Measurements from ENCODE around the gene GJE1.

DNA sequence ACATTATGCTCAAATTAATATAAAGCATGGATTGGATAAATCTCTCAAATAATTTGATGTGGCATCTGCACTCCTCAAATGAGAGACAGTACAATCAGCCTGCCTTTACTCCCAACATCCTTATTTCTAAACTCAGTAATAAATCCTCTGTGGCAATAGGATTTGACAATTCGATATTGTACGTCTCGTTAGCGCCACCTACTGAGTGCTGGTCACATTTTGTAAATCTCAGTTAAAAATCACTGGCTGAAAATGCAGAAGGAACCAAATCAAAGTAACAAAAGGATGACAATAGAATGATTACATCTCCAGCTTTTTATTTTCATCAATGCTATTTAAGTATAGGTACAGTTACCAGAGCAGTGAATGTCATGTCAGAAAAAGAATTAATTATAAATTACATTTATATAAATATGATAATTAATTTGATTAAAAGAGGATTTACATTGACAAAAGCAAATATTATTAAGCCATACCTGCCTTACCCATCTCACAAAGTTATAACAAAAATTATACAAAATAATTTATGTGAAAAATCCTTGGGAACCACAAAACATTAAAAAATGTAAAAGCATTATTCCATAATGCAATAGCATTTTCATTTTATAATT is 20.2 kb upstream of the GJE1 start:
- TF ChIP-seq EZH2 (IDR thresholded peaks at IDR 0.05; ENCODE audit: insufficient read depth, low read length): no peak
- TF ChIP-seq, protein P1, sequence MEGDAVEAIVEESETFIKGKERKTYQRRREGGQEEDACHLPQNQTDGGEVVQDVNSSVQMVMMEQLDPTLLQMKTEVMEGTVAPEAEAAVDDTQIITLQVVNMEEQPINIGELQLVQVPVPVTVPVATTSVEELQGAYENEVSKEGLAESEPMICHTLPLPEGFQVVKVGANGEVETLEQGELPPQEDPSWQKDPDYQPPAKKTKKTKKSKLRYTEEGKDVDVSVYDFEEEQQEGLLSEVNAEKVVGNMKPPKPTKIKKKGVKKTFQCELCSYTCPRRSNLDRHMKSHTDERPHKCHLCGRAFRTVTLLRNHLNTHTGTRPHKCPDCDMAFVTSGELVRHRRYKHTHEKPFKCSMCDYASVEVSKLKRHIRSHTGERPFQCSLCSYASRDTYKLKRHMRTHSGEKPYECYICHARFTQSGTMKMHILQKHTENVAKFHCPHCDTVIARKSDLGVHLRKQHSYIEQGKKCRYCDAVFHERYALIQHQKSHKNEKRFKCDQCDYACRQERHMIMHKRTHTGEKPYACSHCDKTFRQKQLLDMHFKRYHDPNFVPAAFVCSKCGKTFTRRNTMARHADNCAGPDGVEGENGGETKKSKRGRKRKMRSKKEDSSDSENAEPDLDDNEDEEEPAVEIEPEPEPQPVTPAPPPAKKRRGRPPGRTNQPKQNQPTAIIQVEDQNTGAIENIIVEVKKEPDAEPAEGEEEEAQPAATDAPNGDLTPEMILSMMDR (IDR thresholded peaks at IDR 0.05; ENCODE audit: insufficient read depth, low read depth, low read length): peak; percentile 81
